ENCODE results near the gene ITM2C. TPM values are rescaled to one million over a fixed set of nuclear protein-coding genes. Genes with fewer than 3 reads are reported as not detected.

ITM2C gene
- total RNA-seq, 3 donors from 2014 or later: 1,048 to 2,192 (median 2,113) TPM

DNA sequence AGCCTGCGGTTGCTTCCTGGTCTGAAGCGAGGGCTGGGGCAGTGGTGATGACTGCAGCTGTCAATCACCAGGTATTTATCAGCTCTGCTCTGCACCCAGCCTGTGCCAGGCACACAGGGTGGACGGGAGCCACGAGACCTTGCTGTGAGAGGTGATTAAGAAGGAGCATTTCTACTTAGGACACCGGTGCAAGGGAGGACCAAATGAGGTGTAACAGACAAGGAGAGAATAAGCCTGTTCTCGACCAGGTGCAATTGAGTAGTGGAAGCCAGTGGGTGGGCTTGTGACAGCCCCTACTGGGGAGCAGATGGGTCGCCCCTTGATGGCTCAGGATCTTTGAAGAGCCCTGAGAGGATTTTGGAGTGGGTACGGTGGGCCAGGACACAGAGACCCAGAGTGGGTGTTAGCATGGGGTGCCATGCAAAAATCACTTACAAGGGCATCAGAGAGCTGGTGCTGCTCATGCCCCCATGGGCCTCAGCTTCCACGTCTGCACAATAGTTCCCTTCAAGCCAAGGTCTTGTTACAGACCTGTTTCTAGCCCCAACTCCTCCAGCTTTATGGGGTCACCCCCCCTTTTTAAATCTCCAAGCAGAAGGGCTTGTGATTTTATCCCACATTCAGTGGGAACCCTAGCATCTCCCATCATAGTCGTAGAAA, 35.7 kb downstream of the ITM2C start:
- intact Hi-C loops (cut with DNase I, micrococcal nuclease): loop anchor here in 1 of 2 donors (10.0 kb wide), 1 partner anchor 46 kb away; no protein-coding TSS in a partner anchor
- Histone ChIP-seq H3K36me3 (ENCODE audit: low read depth) (no peaks in the 10 kb centered on the region), H3K9me3 (no peaks in the 10 kb centered on the region), H3K4me1 (ENCODE audit: low read depth) (peaks cover 11% of the 10 kb centered on the region), H3K4me3 (no peak overlapping the region)
- TF ChIP-seq, protein P1, sequence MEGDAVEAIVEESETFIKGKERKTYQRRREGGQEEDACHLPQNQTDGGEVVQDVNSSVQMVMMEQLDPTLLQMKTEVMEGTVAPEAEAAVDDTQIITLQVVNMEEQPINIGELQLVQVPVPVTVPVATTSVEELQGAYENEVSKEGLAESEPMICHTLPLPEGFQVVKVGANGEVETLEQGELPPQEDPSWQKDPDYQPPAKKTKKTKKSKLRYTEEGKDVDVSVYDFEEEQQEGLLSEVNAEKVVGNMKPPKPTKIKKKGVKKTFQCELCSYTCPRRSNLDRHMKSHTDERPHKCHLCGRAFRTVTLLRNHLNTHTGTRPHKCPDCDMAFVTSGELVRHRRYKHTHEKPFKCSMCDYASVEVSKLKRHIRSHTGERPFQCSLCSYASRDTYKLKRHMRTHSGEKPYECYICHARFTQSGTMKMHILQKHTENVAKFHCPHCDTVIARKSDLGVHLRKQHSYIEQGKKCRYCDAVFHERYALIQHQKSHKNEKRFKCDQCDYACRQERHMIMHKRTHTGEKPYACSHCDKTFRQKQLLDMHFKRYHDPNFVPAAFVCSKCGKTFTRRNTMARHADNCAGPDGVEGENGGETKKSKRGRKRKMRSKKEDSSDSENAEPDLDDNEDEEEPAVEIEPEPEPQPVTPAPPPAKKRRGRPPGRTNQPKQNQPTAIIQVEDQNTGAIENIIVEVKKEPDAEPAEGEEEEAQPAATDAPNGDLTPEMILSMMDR (IDR thresholded peaks at IDR 0.05): no peak
- ATAC-seq (no peak), DNase-seq (peak in 1 of 3 donors; percentile 1)

DNA sequence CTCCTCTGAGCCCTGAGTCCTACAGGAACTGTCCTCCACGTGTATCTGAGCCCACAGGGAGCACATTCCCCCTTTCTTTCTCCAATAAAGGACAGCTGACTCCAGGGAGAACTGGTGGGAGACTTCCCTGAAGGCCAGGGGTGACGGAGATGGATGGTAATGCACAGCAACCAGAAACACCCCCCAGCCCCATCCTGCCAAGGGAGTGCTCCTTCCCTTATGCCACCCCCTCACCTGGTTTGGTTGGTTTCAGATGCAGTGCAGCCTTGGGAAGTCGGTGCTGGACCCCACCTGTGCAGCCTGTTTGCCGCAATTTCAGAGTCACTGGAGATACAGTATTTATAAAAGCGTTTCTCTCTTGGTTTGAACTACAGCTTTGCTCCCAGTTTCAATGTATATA, 36.3 kb downstream of the ITM2C start:
- TF ChIP-seq, protein P1 (IDR thresholded peaks at IDR 0.05): no peak
- intact Hi-C loops (cut with DNase I, micrococcal nuclease): loop anchor here in 1 of 2 donors (10.0 kb wide), 1 partner anchor 46 kb away; no protein-coding TSS in a partner anchor
- H3K36me3 ChIP-seq (ENCODE audit: low read depth): no peaks in the 10 kb centered on the region
- DNase-seq: no peak
- peaks cover 7% of the 10 kb centered on the region for H3K4me1 ChIP-seq (ENCODE audit: low read depth)
- H3K9me3 ChIP-seq: no peaks in the 10 kb centered on the region
- H3K4me3 ChIP-seq: no peak overlapping the region
- ATAC-seq: no peak

DNA sequence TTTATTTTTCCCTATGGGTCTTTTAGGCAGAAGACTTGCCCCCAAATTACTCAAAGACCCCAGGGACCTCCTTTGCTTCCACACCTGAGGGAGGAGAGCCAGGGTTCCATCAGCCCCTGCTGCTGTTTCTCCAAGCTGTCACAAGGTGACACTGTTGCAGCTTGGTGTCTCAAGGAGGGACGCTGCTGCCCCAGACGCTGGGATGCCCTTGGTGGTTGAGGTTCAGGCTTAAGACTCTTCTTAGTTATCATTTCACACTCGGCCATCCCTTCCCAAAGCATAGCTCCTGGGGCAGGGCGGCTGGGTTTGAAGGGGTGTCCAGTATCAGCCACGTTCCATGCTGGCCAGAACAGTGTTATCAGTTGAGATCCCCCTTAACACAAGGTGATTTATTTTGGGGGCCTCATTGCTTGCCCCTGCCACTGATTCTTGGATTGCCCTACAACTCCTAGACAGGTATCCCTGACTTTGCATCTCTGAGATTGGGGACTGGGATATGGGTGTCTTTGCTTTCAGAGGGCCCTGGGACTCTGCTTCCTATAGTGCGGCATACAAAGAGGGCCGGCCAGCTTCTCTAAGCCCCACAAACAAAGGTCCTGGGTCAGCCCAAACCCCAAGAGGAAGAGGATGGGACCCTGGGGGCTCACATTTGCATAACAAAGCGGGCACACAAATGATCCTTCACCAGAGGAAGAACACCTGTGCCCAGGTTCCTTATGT, 37.6 kb downstream of the ITM2C start:
- H3K4me1 ChIP-seq (ENCODE audit: low read depth): no peaks in the 10 kb centered on the region
- peak; percentile 77 for ATAC-seq
- no peaks in the 10 kb centered on the region for H3K36me3 ChIP-seq (ENCODE audit: low read depth)
- peak in 2 of 3 donors; percentile 53 to 58 for DNase-seq
- TF ChIP-seq, protein P1 (IDR thresholded peaks at IDR 0.05): peak; percentile 41
- H3K9me3 ChIP-seq: no peaks in the 10 kb centered on the region
- intact Hi-C loops (cut with DNase I, micrococcal nuclease): loop anchor here in 1 of 2 donors (10.0 kb wide), 1 partner anchor 48 kb away; no protein-coding TSS in a partner anchor
- no peak overlapping the region for H3K4me3 ChIP-seq

DNA sequence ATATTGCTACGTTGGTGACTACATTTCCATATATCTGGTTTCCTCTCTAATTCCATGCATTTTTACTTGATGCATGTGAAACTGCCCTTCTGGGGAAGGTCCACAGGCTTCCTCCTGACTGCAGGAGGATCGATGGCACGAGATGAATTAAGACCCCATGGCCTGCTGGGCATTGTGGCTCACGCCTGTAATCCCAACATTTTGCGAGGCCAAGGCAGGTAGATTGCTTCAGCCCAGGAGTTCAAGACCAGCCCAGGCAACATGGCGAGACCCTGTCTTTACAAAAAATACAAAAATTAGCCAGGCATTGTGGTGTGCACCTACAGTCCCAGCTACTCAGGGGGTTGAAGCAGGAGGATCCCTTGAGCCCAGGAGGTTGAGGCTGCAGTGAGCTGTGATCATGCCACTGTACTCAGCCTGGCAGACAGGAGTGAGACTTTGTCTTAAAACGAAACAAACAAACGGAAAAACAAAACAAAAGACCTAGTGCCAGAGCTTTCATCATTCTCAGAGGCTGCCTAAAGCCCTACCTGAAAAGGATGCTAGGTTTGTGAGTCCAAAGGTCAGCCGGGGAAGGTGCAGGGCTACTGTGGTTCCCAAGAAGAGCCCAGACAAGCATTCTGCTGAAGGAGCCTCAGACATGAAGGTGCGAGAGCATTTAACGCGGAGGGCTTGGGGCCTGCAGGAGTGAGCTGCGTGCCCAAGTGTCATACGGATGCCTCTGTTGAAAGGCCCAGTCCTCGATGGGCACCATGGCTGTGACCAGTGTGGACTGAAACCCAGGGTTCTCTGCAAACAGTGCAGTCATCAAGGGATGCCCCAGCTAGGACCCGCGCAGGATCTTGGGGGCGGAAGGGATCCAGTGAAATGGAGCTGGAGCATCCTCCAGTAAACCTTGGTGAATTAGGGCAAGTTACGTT, 38.7 kb downstream of the ITM2C start:
- Histone ChIP-seq H3K4me3 (no peak overlapping the region), H3K36me3 (ENCODE audit: low read depth) (no peaks in the 10 kb centered on the region), H3K9me3 (no peaks in the 10 kb centered on the region), H3K4me1 (ENCODE audit: low read depth) (no peaks in the 10 kb centered on the region)
- intact Hi-C loops (cut with DNase I, micrococcal nuclease): loop anchor here in 1 of 2 donors (10.0 kb wide), 1 partner anchor 49 kb away; no protein-coding TSS in a partner anchor
- DNase-seq: peak in 2 of 3 donors; percentile 17 to 34
- TF ChIP-seq, protein P1 (IDR thresholded peaks at IDR 0.05): no peak
- ATAC-seq: no peak

DNA sequence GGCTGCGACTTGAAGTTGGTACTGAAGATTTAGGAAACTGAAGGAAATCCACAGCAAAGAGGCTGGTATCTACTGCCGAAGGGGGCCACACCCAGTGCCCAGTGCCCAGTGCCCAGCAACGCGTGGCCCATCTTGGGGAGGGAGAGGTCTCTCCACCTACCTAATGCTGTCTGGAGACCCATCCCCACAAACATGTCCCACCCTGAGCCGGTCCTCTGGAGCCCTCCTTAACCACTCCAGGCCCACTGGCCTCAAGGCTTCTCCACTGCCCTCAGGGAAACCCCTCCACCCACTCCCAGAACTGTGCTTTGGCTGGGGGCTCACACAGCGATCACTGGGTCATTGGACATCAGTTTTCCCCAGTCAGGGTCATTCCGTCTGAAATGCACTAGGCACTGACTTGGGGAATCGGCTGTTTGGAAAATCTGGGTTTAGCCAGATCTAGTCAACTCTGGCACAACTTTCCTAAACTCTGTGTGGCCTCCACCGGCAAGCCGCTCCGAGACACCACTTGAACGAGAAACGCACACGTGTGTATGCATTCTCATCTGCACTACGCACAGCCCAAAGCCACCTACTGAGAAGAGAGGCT, 40.2 kb downstream of the ITM2C start:
- intact Hi-C loops (cut with DNase I, micrococcal nuclease): loop anchor here in 1 of 2 donors (10.0 kb wide), 1 partner anchor 50 kb away; no protein-coding TSS in a partner anchor
- Histone ChIP-seq H3K4me1 (ENCODE audit: low read depth) (peaks cover 3% of the 10 kb centered on the region), H3K9me3 (no peaks in the 10 kb centered on the region), H3K36me3 (ENCODE audit: low read depth) (no peaks in the 10 kb centered on the region), H3K4me3 (no peak overlapping the region)
- DNase-seq (peak in 2 of 3 donors; percentile 19 to 30), ATAC-seq (no peak)
- TF ChIP-seq, protein P1 (IDR thresholded peaks at IDR 0.05): no peak

All from mucosa of descending colon (tissue), 3 donors.